Measurements from ENCODE around the gene ACAP3. TPM values are rescaled to one million over a fixed set of nuclear protein-coding genes. Genes with fewer than 3 reads are reported as not detected.

ACAP3 gene
- total RNA-seq, 1 donor from 2014 or later = 36.6 TPM

DNA sequence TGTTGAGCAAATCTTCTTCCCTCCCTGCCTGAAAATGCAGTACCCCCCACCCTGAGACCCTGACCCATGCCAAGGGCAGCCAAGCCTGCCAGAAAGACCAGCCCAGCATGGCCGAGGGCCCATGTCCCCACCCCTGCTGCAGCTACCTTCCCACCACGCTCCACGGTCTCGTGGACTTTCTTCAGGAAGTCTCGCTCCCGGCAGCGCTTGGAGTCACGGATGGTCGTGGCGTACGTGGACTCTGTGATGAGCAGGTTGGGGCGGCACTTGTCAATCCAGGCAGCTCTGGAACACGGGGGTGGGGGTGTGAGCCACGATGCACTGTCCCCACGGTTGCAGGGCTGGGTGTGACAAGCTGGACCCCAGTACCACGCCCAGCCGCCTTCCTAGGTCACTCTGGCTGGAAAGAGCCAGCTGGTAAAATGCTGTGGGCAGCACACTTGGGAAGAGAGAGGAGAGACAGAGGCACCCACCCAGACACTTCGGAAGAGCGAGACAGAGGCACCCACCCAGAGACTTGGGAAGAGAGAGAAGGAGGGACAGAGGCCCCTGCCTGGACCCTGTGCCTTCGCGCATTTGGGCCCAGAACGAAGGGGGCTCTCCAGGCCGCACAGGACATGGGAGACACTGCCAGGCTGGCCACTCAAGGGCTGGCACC is 7.1 kb upstream of the ACAP3 start:
- DNase-seq (ENCODE audit: low spot score) = no peak

DNA sequence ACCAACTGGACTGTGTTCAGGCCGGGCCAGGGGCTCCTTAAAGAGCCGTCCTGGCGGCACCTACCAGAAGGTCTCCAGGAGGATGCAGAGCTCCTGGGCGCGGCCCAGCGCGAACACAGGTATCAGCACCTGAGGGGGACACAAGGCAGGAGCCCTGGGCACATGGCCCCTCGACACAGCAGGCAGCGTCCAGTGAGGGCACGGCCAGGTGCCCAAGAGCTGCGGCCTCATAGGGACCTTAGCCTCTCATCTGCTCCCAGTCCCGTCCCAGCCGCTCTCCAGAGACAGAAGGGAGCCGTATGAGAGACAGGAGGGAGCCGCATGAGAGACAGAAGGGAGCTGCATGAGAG is 6.5 kb upstream of the ACAP3 start:
- no peak for DNase-seq (ENCODE audit: low spot score)

DNA sequence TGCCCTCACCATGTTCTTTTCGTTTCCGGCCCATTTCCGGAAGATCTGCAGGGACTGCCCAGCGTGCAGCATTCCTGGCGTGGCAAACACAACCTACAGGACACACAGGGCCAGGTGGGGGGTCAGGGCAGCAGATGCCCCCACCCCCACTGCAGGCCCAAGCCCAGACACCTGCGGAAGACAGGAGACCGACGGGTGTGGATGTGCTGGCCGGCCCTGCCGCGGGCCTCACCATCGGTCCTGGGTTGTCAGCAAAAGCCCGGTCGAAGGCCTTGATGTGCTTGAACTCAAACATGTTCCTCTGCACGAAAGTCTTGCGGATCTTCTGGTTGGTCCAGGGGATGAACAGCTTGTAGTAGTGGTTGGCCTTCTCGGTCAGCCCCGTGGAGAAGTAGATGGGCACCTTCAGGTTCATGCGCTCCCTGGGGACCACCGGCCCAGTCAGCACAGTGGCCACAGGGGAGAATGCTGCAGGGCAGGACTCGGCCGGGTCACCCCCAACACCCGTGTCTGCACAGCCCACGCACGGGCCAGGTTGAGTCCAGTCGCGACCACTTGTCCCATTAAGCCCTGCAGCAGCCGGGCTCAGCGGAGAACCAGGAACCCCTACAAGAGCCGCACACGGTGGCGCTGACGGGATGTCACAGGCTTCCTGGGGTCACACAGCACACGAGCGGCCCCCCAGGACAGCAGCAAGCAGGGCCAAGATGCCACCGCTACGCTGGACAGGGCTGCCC is 5.9 kb upstream of the ACAP3 start:
- no peak for DNase-seq (ENCODE audit: low spot score)

DNA sequence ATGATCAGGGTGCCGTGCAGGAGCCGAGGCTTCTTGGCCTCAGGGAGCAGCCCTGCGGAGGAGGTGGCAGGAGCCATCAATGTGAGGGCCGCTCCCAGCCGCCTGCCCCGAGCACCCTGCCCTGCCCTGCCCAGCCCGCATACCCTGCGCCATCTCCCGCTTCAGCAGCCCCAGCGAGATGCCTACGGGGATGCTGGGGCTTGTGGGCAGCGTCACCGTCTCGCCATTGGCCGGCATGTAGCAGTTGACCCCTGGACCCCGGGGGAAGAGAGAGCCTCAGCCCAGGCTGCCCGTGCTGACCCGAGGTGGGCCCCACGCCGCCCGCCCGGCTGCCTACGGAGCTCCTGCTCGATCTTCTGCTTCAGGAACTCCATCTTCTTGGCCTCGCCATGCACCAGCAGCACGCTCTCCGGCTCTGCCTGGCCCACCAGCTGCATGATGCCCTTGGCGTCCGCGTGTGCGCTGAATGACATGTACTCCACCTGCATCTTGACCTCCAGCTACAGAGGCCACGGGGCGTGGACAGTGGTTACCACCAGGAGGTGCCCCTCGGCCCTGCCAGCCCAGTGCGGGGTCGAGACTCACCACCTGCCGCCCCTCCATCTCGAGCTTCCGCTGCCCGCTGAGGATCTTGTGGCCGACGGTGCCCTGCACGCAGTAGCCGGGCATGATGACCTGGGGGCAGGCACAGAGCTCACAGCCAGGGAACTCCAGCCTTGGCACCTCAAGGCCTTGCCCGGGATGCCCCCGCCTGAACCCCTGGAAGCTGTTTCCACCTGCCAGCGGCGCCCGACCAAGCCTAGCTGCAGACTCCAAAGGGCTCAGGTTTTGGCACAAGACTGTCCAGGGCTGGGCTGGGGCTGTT is 5.0 kb upstream of the ACAP3 start:
- DNase-seq (ENCODE audit: low spot score) = no peak

DNA sequence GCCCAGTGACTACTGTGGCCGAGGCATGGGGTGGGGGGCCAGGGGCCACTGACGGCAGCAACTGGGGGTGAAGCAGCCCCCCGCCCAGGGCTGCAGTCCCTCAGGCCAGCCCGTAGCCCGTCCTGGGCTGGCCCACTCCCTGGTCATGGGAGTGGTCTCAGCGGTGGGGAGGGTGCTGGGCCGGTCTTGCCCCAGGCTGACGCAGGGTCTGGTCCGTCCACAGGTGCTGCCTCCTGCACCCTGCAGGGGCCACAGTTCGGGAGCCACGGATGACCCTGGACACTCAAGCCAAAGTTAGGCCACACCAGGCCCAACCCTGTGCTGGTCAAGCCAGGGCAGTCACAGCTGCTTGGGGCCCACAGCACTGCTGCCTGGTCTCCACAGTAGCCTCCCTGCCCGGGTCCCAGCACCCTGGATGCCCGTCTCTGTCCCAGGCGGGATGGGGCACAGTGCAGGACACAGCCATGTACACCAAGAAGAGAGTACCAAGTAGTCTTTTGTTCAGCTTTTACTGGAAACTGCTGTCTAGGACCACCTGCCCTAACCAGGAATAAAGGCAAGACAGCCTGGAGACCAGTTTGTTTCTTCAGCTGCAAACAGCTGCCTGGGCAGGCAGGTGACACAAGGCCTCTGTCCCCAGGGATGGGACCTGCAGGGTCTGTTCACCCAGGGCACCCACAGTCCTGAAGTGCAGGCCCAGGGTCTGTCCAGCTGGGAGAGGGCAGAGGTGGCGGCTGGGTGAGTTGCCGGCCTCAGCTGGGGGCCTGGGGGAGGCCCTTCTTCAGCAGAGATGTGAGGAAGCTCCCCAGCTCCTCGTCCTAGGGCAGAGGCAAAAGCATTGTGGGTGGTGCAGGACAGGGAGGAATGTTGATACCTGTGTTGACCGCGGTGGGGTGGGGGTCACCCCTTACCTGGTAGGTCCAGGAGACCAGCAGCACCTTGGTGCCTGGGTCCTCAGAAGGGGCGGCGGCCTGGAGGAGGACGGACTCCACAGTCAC is 3.7 kb upstream of the ACAP3 start:
- no peak for DNase-seq (ENCODE audit: low spot score)

DNA sequence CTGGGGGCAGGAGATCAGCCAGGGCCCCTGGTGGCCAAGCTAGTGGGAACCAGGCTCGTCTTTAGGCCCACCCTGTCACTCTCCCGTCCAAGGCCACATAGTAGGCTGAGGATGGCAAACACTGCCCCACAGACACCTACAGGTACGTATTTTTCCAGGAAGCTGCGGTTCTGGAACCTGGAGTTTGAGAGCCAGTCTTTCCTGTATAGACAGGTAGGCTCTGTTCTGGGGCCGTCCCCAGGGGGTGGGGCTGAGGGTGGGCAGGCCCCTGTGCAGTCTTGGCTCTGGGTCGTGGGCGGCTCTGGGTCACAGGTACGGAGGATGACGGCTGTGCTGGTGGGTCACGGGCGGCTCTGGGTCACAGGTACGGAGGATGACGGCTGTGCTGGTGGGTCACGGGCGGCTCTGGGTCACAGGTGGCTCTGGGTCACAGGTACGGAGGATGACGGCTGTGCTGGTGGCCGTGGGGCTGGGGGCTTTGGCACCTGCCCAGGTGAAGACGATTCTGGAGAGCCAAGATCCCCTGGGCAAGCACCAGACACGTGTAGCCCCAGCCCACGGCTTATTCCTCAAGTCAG is 2.8 kb upstream of the ACAP3 start:
- DNase-seq (ENCODE audit: low spot score) = no peak

DNA sequence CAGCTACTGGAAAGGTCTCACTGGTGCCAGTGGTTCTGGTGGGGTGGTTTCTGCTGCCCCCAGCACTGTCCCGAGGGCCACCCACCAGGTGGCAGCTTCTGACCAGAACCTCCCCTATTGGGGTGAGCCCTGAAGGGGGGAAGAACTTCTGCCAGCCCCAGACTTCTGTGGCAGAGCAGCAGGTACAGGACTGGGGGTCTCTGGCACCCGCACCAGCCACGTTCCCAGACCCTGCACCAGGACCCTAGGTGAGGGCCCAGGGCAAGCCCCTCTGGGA is 2.3 kb upstream of the ACAP3 start:
- DNase-seq (ENCODE audit: low spot score) = no peak

DNA sequence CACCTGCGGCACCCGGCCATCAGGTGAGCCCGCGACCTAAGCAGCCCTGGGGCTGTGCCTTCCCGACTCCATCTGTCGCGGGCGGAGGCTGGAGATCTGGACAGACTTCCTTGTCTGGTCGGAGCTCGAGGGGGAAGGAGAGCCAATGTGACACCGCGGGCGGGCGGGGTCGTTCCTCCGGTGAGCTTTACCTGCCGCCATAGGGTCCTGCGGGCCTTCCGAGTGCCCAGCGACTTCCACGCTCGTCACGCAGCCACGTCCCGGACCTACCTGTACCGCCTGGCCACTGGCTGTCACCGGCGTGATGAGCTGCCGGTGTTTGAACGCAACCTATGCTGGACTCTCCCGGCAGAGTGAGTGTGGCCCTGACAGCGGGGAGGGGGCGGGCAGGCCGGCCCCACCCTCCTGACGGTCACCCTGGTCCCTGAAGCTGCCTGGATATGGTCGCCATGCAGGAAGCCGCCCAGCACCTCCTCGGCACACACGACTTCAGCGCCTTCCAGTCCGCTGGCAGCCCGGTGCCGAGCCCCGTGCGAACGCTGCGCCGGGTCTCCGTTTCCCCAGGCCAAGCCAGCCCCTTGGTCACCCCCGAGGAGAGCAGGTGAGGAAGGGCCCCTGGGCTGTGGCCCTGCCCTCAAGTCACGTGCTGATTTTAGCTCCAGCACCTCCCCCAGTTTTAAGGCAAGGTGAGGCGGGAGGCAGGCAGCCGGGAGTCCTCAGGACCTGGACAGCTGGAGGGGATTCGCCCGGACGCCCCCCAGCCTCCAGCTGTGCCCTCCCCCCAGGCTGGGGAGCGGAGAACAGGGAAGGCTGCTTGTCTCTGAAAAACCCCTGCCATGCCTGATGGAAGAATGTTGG is 1.8 kb upstream of the ACAP3 start:
- no peak for DNase-seq (ENCODE audit: low spot score)

DNA sequence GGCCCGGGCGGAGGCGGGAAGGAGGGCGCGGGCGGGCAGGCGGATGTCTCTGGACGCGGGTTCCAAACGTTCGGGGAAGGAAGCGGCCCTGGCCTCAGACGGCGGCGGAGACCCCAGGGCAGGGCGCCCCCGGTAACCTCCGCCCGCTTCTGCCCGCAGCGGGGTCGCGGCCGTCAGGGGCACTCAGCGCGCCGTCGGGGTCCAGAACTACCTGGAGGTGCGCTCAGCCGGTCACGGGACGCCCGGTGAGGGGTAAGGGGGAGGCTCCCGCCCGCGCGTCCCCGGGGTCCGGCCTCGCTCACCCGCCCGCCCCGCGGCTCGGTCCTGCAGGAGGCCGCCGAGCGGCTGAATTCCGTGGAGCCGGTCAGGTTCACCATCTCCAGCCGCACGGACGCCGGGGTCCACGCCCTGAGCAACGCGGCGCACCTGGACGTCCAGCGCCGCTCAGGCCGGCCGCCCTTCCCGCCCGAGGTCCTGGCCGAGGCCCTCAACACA is 1.1 kb upstream of the ACAP3 start:
- DNase-seq (ENCODE audit: low spot score) = no peak

DNA sequence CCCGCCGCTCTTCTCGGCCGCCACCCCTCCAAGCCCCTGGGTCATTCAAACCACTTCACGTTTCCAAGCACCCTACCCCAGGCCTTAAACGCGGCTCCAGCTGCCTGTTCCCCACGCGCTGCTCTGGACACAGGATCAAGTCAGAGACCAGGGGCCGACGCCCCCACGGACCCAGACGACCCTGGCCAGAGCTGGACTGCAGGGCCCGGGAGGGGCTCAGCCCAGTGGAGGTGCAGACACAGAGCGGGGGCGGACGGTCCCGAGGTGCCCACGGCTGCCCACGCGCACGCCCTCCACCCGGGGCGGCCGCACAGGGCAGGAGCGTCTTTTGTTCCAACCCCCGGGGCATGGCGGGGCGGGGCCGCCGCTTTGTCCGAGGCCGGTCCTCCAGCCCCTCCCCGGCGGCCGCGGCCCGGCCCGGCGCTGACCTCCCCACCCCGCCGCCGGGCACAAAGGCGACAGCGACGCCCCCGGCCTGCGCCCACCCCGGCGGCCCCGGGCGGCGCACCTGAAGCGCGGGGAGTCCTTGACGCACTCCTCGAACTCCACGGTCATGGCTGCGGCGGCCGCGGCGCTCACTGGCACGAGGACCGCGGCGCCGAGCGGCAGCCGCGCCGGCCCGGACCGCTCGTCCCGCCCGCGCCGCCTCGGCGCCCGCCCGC is 338 bp downstream of the ACAP3 start:
- no peak for DNase-seq (ENCODE audit: low spot score)

DNA sequence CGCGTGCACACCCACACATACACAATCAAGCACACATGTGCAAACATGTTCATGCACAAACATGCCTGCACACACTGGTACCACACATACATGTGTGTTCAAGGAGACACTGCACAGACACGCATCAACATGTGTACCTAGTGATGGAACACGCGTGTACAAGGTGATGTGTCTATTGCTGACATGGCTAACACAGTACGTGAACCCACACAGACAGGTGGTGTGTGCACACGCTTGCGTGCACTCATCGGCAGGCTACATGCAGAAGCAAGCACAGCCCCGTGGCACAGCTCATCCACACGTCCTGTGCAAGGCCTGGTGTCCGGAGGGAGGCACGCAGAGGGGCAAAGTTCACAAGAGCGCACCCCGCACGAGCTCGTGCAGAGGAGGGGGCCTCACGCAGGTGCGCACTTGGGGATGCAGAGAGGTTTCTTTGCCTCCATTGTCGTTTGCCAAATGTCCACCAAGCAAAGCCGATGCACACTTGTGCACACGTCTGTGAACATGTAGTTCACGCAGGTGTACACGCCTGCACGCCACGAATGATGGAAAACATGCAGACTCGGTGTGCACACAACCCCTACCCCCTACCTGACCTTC is 969 bp downstream of the ACAP3 start:
- DNase-seq (ENCODE audit: low spot score) = no peak

DNA sequence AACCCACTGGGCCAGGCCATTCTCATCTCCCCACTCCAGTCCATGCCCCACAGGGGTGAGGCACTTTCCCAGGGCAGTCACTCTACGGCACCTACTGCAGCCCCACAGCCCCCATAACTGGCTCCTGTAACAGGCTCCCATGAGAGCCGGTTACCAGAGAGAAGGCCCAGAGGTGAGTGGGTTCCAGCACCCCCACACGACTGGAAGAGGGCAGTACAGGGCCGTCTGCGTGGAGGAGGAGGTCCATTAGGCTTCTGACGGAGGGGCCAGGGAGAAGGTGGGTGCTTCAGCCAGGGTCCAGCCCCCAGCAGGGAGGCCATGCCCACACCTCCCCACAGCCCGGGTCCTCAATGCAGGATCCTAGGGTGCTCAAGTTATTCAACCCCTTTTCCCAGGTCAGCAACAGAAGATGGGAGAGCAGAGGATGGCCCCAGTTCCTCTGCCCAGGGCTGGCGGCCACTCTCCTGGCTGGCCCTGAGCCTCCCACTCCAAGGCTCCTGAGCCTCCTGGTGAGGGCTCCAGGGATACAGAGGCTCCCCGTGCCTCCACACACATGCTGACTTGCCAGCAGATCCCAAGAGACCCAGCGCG is 1.6 kb downstream of the ACAP3 start:
- no peak for DNase-seq (ENCODE audit: low spot score)

DNA sequence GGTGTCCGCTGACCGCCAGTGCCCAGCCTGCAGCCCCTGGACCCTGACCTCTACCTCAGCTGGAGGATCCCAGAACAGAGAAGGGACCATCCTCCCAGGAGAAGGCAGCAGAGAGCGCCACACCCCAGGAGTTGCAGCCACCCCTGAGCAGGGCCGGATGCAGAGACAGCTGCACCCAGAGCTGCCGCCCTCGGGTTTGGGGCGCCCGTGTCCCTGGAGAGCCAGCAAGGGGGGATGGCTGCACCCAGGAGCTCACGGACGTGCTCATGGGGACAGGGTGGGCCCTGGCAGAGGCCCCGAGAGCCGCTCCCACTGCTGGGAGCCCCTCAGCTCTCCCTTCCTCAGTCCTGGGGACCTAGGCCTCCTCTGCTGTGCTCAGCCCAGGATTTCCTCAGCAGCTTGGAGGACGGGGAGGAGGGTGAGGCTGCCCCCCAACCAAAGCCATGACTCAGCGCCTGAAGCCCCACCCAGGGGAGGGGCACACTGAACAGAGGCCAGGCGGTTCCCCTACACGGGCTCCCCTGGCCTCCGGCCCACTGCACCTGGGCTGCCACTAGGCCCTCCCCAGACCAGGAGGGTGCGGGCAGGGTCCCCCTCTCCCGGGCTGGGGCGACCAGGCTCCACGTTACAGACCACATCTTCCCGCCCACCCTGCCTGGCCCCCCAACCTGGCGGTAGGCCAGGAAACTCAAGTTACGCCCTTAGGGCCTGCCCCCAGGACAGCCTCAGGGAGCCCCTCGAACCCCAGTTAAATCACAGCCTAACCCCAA is 2.2 kb downstream of the ACAP3 start:
- DNase-seq (ENCODE audit: low spot score) = no peak

DNA sequence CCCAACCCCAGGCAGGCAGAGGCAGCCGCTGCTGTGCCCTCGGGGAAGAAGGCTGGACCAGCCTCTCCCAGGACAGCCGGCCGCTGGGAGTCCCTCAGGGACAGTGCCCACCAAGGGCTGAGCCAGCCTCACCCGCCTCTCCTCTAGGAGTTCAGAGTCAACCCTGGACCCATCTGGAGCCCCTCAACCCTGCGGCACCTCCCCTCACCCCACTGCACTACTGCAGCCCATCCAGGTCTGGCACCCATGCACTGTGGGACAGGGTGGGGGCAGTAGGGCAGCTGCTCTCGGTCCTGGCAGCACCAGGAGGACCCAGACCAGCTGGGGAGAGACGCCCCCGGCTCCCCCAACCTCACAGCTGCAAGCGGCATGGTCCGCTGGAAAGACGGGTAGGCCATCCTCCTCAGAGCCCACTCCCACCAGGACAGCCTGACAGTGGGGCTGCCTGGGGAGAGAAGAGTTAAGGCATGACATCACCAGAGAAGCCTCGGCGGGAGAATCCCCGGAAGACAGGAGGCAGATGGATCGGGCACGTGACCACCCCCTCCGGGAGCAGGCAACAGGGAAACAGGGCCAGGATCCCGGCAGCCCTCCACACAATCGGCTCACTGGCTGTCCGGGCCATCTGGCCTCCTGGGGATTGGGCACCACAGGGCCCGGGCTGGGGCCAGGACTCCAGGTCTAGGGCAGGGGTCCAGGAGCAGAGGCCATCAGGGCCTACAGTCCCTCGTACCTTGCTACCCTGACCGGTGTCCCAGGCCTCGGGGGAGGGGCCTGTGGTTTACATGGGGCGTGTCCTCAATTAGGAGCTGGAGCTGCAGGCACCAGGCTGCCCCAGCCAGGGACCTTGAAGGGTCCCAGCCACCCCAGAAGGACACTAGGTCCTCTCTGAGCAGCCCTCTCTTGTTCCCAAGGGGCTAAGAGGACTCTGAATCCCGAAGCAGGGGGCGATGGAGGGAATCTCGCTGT is 3.1 kb downstream of the ACAP3 start:
- no peak for DNase-seq (ENCODE audit: low spot score)

DNA sequence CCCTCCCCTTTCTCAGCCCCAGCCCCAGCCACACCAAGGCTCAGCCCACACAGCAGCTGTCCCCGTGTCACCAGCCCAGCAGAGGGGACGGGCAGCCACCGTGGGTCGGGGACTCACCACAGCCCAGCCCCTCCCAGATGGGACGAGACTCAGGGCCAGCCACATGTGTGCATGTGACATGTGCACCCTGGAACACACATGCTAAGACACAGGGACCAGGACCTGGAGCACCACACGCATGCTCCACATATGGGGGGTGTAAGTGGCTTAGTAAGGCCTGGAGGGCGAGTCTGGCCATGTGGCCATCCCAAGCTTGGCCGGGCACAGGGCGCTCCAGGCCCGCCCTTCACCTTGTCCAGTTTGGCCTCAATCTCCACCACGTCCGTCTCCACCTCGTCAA is 4.0 kb downstream of the ACAP3 start:
- DNase-seq (ENCODE audit: low spot score) = no peak

DNA sequence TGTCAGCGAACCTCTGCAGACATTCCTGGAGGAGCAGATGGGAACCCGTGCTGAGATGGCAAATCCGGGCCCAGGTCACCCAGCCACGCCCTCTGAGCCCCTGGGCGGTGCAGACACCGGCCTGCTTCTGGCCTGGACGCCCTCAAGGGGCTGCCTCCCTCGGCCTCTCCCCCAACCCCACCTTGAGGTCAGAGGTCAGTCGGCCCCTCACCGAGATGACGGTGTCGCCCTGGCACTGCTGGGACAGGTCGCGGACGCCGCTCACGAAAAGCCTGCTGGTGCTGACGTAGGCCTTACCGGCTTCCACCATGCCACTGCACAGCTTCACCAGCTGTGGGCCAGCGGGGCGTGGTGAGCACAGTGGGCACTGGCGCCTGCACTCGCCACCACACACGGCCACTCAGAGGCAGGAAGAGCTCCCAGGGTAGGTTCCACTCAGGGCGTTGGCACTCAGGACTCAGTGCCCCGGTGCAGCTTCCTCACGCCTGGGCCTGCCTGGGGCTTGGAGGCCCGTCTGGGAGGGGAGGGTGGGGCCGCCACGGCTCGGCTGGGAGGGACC is 4.7 kb downstream of the ACAP3 start:
- no peak for DNase-seq (ENCODE audit: low spot score)
